GM10248 (cell line): ENCODE measurements around the gene PKD1L1.

ENCODE experiments used
- CTCF ChIA-PET: fragments of 300-600 bp; sonication (Branson Sonifier 250); formaldehyde crosslinking; extraction: SDS; loops from one replicate; lab custom pipeline; 2021; ENCODE audit warnings: antibody characterized with exemption; lab: Yijun Ruan, JAX
- POLR2A ChIA-PET: fragments of 350-650 bp; sonication (Branson Sonifier 250); formaldehyde crosslinking; extraction: SDS; loops from one replicate; lab custom pipeline; 2020; ENCODE audit warnings: antibody characterized with exemption; lab: Yijun Ruan, JAX
- DNase-seq: peaks from one replicate; pipeline ENCODE4 v3.0.0; 2012; ENCODE audit errors: extremely low spot score
- CTCF ChIP-seq: IDR thresholded peaks from 2 replicates; pipeline ENCODE4 v1.5.1; 2012; ENCODE audit warnings: mild to moderate bottlenecking, low read depth; ENCODE audit errors: extremely low read depth, missing control alignments, control extremely low read depth

The PKD1L1 gene

GRCh38 chr7:47950714-47951113 is 2.4 kb upstream of the PKD1L1 start:
- TF ChIP-seq CTCF, result no peak
- ChIA-PET CTCF (interaction anchor here (1.0 to 9.6 kb wide), 7 partner anchors 9 to 204 kb away, joined by 3 to 187 read pairs (median 4); no protein-coding TSS in a partner anchor), POLR2A (no interaction called here)
- DNase-seq, result no peak

GRCh38 chr7:47949703-47950102 is 1.4 kb upstream of the PKD1L1 start:
- DNase-seq, result no peak
- no peak for TF ChIP-seq CTCF
- ChIA-PET CTCF (interaction anchor here (1.0 to 9.6 kb wide), 5 partner anchors 11 to 205 kb away, joined by 3 to 187 read pairs (median 24); no protein-coding TSS in a partner anchor), POLR2A (no interaction called here)

GRCh38 chr7:47947355-47947749 is 914 bp downstream of the PKD1L1 start:
- no peak for DNase-seq
- POLR2A ChIA-PET, result no interaction called here
- TF ChIP-seq CTCF, result no peak
- CTCF ChIA-PET, result interaction anchor here (1.2 to 9.6 kb wide), 8 partner anchors 9 to 681 kb away, joined by 3 to 187 read pairs (median 13); no protein-coding TSS in a partner anchor

GRCh38 chr7:47946581-47947354 is 1.5 kb downstream of the PKD1L1 start:
- ChIA-PET CTCF (interaction anchor here (2.4 to 9.6 kb wide), 6 partner anchors 9 to 210 kb away, joined by 8 to 187 read pairs (median 24); partner anchors contain the start of gene UPP1), POLR2A (interaction anchor here (0.5 kb wide), 1 partner anchor 16 kb away, joined by 3 read pairs; no protein-coding TSS in a partner anchor)
- DNase-seq, result no peak
- no peak for TF ChIP-seq CTCF

- POLR2A ChIA-PET, result interaction anchor here (0.6 kb wide), 1 partner anchor 22 kb away, joined by 5 read pairs; no protein-coding TSS in a partner anchor
- peak; percentile 86 for TF ChIP-seq CTCF
- peak; percentile 59 for DNase-seq
- CTCF ChIA-PET, result interaction anchor here (0.6 to 9.6 kb wide), 43 partner anchors 9 to 679 kb away, joined by 3 to 187 read pairs (median 6); partner anchors contain the start of gene UPP1
Observed at GRCh38 chr7:47945261-47946015, 2.8 kb downstream of the PKD1L1 start.

- DNase-seq, result no peak
- ChIA-PET CTCF (interaction anchor here (0.7 to 9.6 kb wide), 42 partner anchors 8 to 1920 kb away, joined by 3 to 187 read pairs (median 6); partner anchors contain the start of gene UPP1), POLR2A (interaction anchor here (0.6 kb wide), 1 partner anchor 23 kb away, joined by 5 read pairs; no protein-coding TSS in a partner anchor)
- peak; percentile 16 for TF ChIP-seq CTCF
Observed at GRCh38 chr7:47944536-47945260, 3.6 kb downstream of the PKD1L1 start.
